Activated T-cell treated with anti-CD3 and anti-CD28 coated beads for 24 hours (primary cell): ENCODE data around the gene SNAI1.

Source experiments
- DNase-seq: peaks from one replicate; pipeline ENCODE4 v3.0.0-alpha.2; 2020; ENCODE audit warnings: low read depth

SNAI1 gene

GRCh38 chr20:50013976-50014375, 31.2 kb downstream of the SNAI1 start:
- no peak for DNase-seq

GRCh38 chr20:50014570-50015562, 32.1 kb downstream of the SNAI1 start:
- DNase-seq, result no peak

GRCh38 chr20:50015636-50015992, 32.8 kb downstream of the SNAI1 start:
- no peak for DNase-seq

GRCh38 chr20:50015993-50016770, 33.4 kb downstream of the SNAI1 start:
- no peak for DNase-seq

- no peak for DNase-seq
Measured at GRCh38 chr20:50017160-50017559, 34.4 kb downstream of the SNAI1 start.

- DNase-seq, result no peak
Measured at GRCh38 chr20:50017576-50018248, 34.9 kb downstream of the SNAI1 start.

GRCh38 chr20:50019466-50020256, 36.9 kb downstream of the SNAI1 start:
- no peak for DNase-seq

- DNase-seq, result no peak
Measured at GRCh38 chr20:50020288-50020687, 37.5 kb downstream of the SNAI1 start.

GRCh38 chr20:50022676-50023075, 39.9 kb downstream of the SNAI1 start:
- no peak for DNase-seq

- DNase-seq, result no peak
Measured at GRCh38 chr20:50023116-50023805, 40.5 kb downstream of the SNAI1 start.

GRCh38 chr20:50026746-50027575, 44.2 kb downstream of the SNAI1 start:
- DNase-seq, result no peak

- DNase-seq, result no peak
Measured at GRCh38 chr20:50027611-50028105, 44.9 kb downstream of the SNAI1 start.

- DNase-seq, result no peak
Measured at GRCh38 chr20:50029083-50029696, 46.4 kb downstream of the SNAI1 start.

GRCh38 chr20:50029697-50030461, 47.1 kb downstream of the SNAI1 start:
- DNase-seq, result no peak

GRCh38 chr20:50032955-50033666, 50.3 kb downstream of the SNAI1 start:
- no peak for DNase-seq

GRCh38 chr20:50034567-50035180, 51.9 kb downstream of the SNAI1 start:
- no peak for DNase-seq

- DNase-seq, result no peak
Measured at GRCh38 chr20:50036703-50037102, 53.9 kb downstream of the SNAI1 start.

GRCh38 chr20:50037123-50037522, 54.3 kb downstream of the SNAI1 start:
- DNase-seq, result no peak
